ENCODE results near the gene ZNF22.

GRCh38 chr10:44982114-44982460 is 18.6 kb upstream of the ZNF22 start:
- TF ChIP-seq CTCF (IDR thresholded peaks at IDR 0.05) (no peak), POLR2A (IDR thresholded peaks at IDR 0.05) (no peak)
